ENCODE results near the gene HDAC2.
"Not testable (repeated sequence)": the region's sequence is repeated elsewhere in the genome, so short reads cannot be mapped to it uniquely, and the experiment has no call there.

HDAC2 gene

GRCh38 chr6:113924312-113924723 lies 46.6 kb downstream of the HDAC2 start:
- TF ChIP-seq GLIS3 (CRISPR knock-in tag; IDR thresholded peaks at IDR 0.05): no peak
- no peak for ATAC-seq

GRCh38 chr6:113923526-113923925 lies 47.4 kb downstream of the HDAC2 start:
- no peak for ATAC-seq
- no peak for TF ChIP-seq ZNF8 (CRISPR knock-in tag; IDR thresholded peaks at IDR 0.05)
- no peak for TF ChIP-seq ARNTL (CRISPR knock-in tag; IDR thresholded peaks at IDR 0.05; ENCODE audit: borderline replicate concordance, low read depth)
- TF ChIP-seq ZNF70 (CRISPR knock-in tag; IDR thresholded peaks at IDR 0.05): no peak
- no peak for TF ChIP-seq POU6F1 (CRISPR knock-in tag; IDR thresholded peaks at IDR 0.05; ENCODE audit: borderline replicate concordance, low read depth)
- no peak for TF ChIP-seq RARB (CRISPR knock-in tag; IDR thresholded peaks at IDR 0.05)
- TF ChIP-seq ZFP30 (CRISPR knock-in tag; IDR thresholded peaks at IDR 0.05): no peak
- no peak for TF ChIP-seq CREB5 (CRISPR knock-in tag; IDR thresholded peaks at IDR 0.05; ENCODE audit: low read depth)
- TF ChIP-seq ZC3H10 (CRISPR knock-in tag; IDR thresholded peaks at IDR 0.05): no peak
- TF ChIP-seq ZNF565 (CRISPR knock-in tag; conservative IDR thresholded peaks at IDR 0.05; ENCODE audit: low read depth): no peak
- no peak for TF ChIP-seq ZFP3 (CRISPR knock-in tag; IDR thresholded peaks at IDR 0.05)

- no peak for TF ChIP-seq CSRNP3 (CRISPR knock-in tag; IDR thresholded peaks at IDR 0.05)
- no peak for ATAC-seq
Observed at GRCh38 chr6:113921299-113921904, 49.5 kb downstream of the HDAC2 start.

GRCh38 chr6:113920663-113921267 lies 50.2 kb downstream of the HDAC2 start:
- ATAC-seq: no peak
- TF ChIP-seq ISL1 (CRISPR knock-in tag; IDR thresholded peaks at IDR 0.05): no peak
- TF ChIP-seq PPARA (CRISPR knock-in tag; IDR thresholded peaks at IDR 0.05; ENCODE audit: borderline replicate concordance): no peak
- no peak for TF ChIP-seq ESRRG (CRISPR knock-in tag; IDR thresholded peaks at IDR 0.05)
- TF ChIP-seq CSRNP3 (CRISPR knock-in tag; IDR thresholded peaks at IDR 0.05): no peak
- no peak for TF ChIP-seq TCF4 (CRISPR knock-in tag; IDR thresholded peaks at IDR 0.05; ENCODE audit: borderline replicate concordance)
- TF ChIP-seq RARB (CRISPR knock-in tag; IDR thresholded peaks at IDR 0.05): no peak
- TF ChIP-seq ZNF70 (CRISPR knock-in tag; IDR thresholded peaks at IDR 0.05): no peak

GRCh38 chr6:113910285-113910684 lies 60.7 kb downstream of the HDAC2 start:
- ATAC-seq: not testable (repeated sequence)

GRCh38 chr6:113909224-113909856 lies 61.6 kb downstream of the HDAC2 start:
- no peak for TF ChIP-seq BACH2 (CRISPR knock-in tag; IDR thresholded peaks at IDR 0.05; ENCODE audit: borderline replicate concordance)
- peak; percentile 54; the same call in 1 of the 2 replicates for TF ChIP-seq ZNF8 (CRISPR knock-in tag; IDR thresholded peaks at IDR 0.05)
- TF ChIP-seq CREB5 (CRISPR knock-in tag; IDR thresholded peaks at IDR 0.05; ENCODE audit: low read depth): no peak
- TF ChIP-seq ZC3H10 (CRISPR knock-in tag; IDR thresholded peaks at IDR 0.05): no peak
- TF ChIP-seq ZNF565 (CRISPR knock-in tag; conservative IDR thresholded peaks at IDR 0.05; ENCODE audit: low read depth): no peak
- no peak for TF ChIP-seq TSHZ2 (CRISPR knock-in tag; IDR thresholded peaks at IDR 0.05)
- TF ChIP-seq CSRNP3 (CRISPR knock-in tag; IDR thresholded peaks at IDR 0.05): no peak
- peak; percentile 81 for ATAC-seq

Data from SK-N-SH treated with all-trans-retinoic acid at 6 μM for 48 hours (cell line).